CD4-positive, alpha-beta T cell treated with Interleukin-6 for 4 hours (primary cell): ENCODE data around the gene BLCAP.

ENCODE experiments used
- DNase-seq: peaks from one replicate; pipeline ENCODE4 v3.0.0-alpha.2; 2020; ENCODE audit warnings: mixed read lengths

BLCAP gene

GRCh38 chr20:37529214-37529967 is 1.7 kb upstream of the BLCAP start:
- no peak for DNase-seq

- DNase-seq, result no peak
These were observed 954 bp upstream of the BLCAP start for GRCh38 chr20:37528446-37529213.

GRCh38 chr20:37526839-37527637 is 638 bp downstream of the BLCAP start:
- DNase-seq, result no peak

GRCh38 chr20:37526238-37526838 is 1.3 kb downstream of the BLCAP start:
- DNase-seq, result no peak

GRCh38 chr20:37525810-37526209 is 1.9 kb downstream of the BLCAP start:
- DNase-seq, result no peak

- peak; percentile 41 for DNase-seq
These were observed 2.6 kb downstream of the BLCAP start for GRCh38 chr20:37524859-37525708.

GRCh38 chr20:37523911-37524700 is 3.6 kb downstream of the BLCAP start:
- no peak for DNase-seq

GRCh38 chr20:37523012-37523391 is 4.7 kb downstream of the BLCAP start:
- DNase-seq, result no peak

- no peak for DNase-seq
These were observed 5.2 kb downstream of the BLCAP start for GRCh38 chr20:37522260-37523011.

GRCh38 chr20:37521061-37521771 is 6.5 kb downstream of the BLCAP start, which contains the start of gene NNAT:
Gene NNAT, plus strand, starts transcription at chr20:37521250. Its CDS starts 82 bp downstream, at chr20:37521332.
- DNase-seq, result peak; percentile 23

- DNase-seq, result no peak
These were observed 7.2 kb downstream of the BLCAP start for GRCh38 chr20:37520419-37520955.

GRCh38 chr20:37519508-37520418 is 7.9 kb downstream of the BLCAP start:
- DNase-seq, result no peak

GRCh38 chr20:37518606-37519507 is 8.8 kb downstream of the BLCAP start:
- DNase-seq, result no peak

- no peak for DNase-seq
These were observed 9.6 kb downstream of the BLCAP start for GRCh38 chr20:37518059-37518458.

- DNase-seq, result no peak
These were observed 10.6 kb downstream of the BLCAP start for GRCh38 chr20:37516811-37517750.

- no peak for DNase-seq
These were observed 11.8 kb downstream of the BLCAP start for GRCh38 chr20:37515876-37516275.
